HL-60 (cell line): ENCODE data around the gene RYR2.

Experiments
- DNase-seq, 2 experiments: peaks; one replicate each; pipeline ENCODE4 v3.0.0-alpha.2; 2010 to 2020; ENCODE audit warnings: low read depth in 1 of 2, low spot score in 1 of 2
- H3K27ac ChIP-seq: fragments of 250-450 bp; sonication (Bioruptor Pico); replicated peaks from 2 replicates; pipeline ENCODE4 v1.5.1; 2020; ENCODE audit warnings: mild to moderate bottlenecking, moderate library complexity
- H3K27me3 ChIP-seq: fragments of 250-450 bp; sonication (Bioruptor Pico); 2 replicates; pipeline ENCODE4 v1.5.1; 2021; ENCODE audit warnings: mild to moderate bottlenecking, moderate library complexity; ENCODE audit not compliant: insufficient read depth, poor library complexity, severe bottlenecking
- H3K4me3 ChIP-seq: replicated peaks from 2 replicates; pipeline ENCODE4 v1.5.1; 2011; ENCODE audit warnings: mild to moderate bottlenecking, control low read depth, low read length; ENCODE audit not compliant: insufficient read depth
- CTCF ChIP-seq: IDR thresholded peaks from one replicate; pipeline ENCODE4 v1.5.1; 2011; ENCODE audit warnings: low read length, control low read depth, inconsistent platforms; ENCODE audit not compliant: insufficient read depth
- GABPA ChIP-seq: IDR thresholded peaks from 2 replicates; pipeline ENCODE4 v1.6.1; 2012; ENCODE audit warnings: low read depth
- POLR2AphosphoS5 ChIP-seq: IDR thresholded peaks from 2 replicates; pipeline ENCODE4 v1.6.1; 2012; ENCODE audit warnings: low read depth
- SPI1 ChIP-seq: IDR thresholded peaks from 2 replicates; pipeline ENCODE4 v1.6.1; 2012; ENCODE audit warnings: low read depth, mild to moderate bottlenecking, borderline replicate concordance
- TF ChIP-seq, protein P1 (sequence below): IDR thresholded peaks from 2 replicates; pipeline ENCODE4 v1.6.1; 2012; ENCODE audit warnings: low read depth; ENCODE audit not compliant: insufficient replicate concordance

The RYR2 gene

DNA sequence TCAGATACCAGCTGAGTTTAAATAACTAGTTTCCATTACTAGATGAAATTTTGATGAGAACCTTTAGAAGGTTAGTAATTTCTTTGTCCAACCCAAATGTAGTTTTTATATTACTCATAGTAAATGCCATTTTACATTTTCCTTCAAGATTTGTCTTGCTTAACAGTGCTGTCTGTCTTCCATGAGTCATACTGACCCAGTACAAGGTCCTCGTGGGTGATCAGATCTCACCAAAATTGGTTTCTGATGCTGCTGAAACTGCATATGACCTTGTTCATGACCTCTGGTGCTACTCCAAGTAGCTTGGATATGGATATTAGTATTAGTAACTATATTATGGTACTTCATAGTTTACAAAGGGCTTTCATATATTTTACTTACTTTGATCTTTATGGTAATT is 207.1 kb downstream of the RYR2 start:
- no peak for DNase-seq
- TF ChIP-seq, protein P1, sequence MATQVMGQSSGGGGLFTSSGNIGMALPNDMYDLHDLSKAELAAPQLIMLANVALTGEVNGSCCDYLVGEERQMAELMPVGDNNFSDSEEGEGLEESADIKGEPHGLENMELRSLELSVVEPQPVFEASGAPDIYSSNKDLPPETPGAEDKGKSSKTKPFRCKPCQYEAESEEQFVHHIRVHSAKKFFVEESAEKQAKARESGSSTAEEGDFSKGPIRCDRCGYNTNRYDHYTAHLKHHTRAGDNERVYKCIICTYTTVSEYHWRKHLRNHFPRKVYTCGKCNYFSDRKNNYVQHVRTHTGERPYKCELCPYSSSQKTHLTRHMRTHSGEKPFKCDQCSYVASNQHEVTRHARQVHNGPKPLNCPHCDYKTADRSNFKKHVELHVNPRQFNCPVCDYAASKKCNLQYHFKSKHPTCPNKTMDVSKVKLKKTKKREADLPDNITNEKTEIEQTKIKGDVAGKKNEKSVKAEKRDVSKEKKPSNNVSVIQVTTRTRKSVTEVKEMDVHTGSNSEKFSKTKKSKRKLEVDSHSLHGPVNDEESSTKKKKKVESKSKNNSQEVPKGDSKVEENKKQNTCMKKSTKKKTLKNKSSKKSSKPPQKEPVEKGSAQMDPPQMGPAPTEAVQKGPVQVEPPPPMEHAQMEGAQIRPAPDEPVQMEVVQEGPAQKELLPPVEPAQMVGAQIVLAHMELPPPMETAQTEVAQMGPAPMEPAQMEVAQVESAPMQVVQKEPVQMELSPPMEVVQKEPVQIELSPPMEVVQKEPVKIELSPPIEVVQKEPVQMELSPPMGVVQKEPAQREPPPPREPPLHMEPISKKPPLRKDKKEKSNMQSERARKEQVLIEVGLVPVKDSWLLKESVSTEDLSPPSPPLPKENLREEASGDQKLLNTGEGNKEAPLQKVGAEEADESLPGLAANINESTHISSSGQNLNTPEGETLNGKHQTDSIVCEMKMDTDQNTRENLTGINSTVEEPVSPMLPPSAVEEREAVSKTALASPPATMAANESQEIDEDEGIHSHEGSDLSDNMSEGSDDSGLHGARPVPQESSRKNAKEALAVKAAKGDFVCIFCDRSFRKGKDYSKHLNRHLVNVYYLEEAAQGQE, result no peak
- TF ChIP-seq SPI1 (no peak), POLR2AphosphoS5 (no peak), GABPA (no peak), CTCF (no peak)
- Histone ChIP-seq H3K4me3 (no peak overlapping the region), H3K27ac (no peak overlapping the region), H3K27me3 (no peaks in the 10 kb centered on the region)

DNA sequence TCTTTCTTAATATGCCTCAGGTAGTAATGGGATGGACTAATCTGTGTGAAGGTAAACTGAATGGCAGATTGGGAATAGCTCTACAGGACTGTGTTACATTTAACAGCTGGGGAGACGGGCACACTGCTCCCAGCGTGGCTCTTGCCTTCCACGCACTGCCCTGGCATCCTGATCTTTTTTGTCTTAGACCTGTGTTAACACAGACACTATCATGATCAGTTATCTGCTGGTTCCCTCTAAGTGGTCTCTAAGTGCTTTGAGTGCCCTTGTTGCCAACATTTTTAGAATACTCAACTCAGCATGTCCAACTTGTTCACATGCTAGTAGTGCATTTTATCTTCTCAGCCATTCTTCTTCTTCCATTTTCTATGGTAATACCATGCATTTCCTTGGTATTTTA is 208.1 kb downstream of the RYR2 start:
- no peak overlapping the region for H3K4me3 ChIP-seq
- DNase-seq, result no peak
- no peaks in the 10 kb centered on the region for H3K27me3 ChIP-seq
- no peak overlapping the region for H3K27ac ChIP-seq
- TF ChIP-seq POLR2AphosphoS5 (no peak), SPI1 (no peak), GABPA (no peak), CTCF (no peak)
- TF ChIP-seq, protein P1, result no peak

DNA sequence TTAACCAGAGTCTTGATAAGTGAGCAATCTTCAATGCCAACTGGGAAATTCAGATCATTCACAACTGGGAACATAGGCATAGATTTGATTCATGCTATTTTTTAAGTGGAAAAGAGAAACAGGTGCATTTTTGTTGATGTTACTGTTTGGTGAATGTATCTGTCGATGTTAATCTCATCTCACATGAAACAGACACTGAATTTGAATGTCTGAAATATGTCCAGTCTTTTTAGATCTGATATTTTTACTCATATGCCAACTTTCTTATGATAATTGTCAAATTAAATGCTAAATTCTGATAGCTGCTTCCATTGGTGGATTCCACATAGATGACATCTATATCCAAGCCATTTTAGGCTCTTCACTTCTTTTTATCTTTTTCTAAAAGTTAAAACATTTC is 213.1 kb downstream of the RYR2 start:
- no peak overlapping the region for H3K27ac ChIP-seq
- no peak overlapping the region for H3K4me3 ChIP-seq
- no peaks in the 10 kb centered on the region for H3K27me3 ChIP-seq
- TF ChIP-seq, protein P1, result no peak
- no peak for TF ChIP-seq GABPA
- no peak for TF ChIP-seq SPI1
- no peak for TF ChIP-seq POLR2AphosphoS5
- TF ChIP-seq CTCF, result no peak
- no peak for DNase-seq
